Right renal cortex interstitium (tissue), 3 donors: Measurements from ENCODE around the gene MTOR. TPM values are rescaled to one million over a fixed set of nuclear protein-coding genes. Genes with fewer than 3 reads are reported as not detected.
"Not testable (repeated sequence)": the region's sequence is repeated elsewhere in the genome, so short reads cannot be mapped to it uniquely, and the experiment has no call there.

ENCODE experiments used
- DNase-seq, 3 donors: peaks; one replicate each; pipeline ENCODE4 v3.0.0-alpha.2; 2013; ENCODE audit warnings: low read depth in 3 of 3, low spot score in 2 of 3
- polyA plus RNA-seq, 3 donors: library from polyadenylated mRNA; unstranded; fragments of 120-200 nt; gene quantifications; one replicate each; pipeline ENCODE4 v1.2.1, GENCODE V29; 2013; ENCODE audit not compliant: insufficient read length in 3 of 3

Gene MTOR
- polyA plus RNA-seq, 3 donors = 39.8 to 41.6 (median 40.9) TPM

GRCh38 chr1:11187494-11187893 lies 74.9 kb downstream of the MTOR start:
- DNase-seq = no peak

- DNase-seq = no peak
Observed at GRCh38 chr1:11187000-11187399, 75.4 kb downstream of the MTOR start.

- no peak for DNase-seq
Observed at GRCh38 chr1:11184973-11185372, 77.4 kb downstream of the MTOR start.

- no peak for DNase-seq
Observed at GRCh38 chr1:11182884-11183283, 79.5 kb downstream of the MTOR start.

GRCh38 chr1:11180342-11180744 lies 82.0 kb downstream of the MTOR start:
- no peak for DNase-seq

GRCh38 chr1:11179749-11180148 lies 82.6 kb downstream of the MTOR start:
- DNase-seq = not testable (repeated sequence)

GRCh38 chr1:11179125-11179524 lies 83.2 kb downstream of the MTOR start:
- no peak for DNase-seq

- no peak for DNase-seq
Observed at GRCh38 chr1:11178021-11179015, 84.0 kb downstream of the MTOR start.

GRCh38 chr1:11176081-11176706 lies 86.2 kb downstream of the MTOR start:
- DNase-seq = no peak

- DNase-seq = no peak
Observed at GRCh38 chr1:11175461-11175860, 86.9 kb downstream of the MTOR start.

- no peak for DNase-seq
Observed at GRCh38 chr1:11174261-11174942, 87.9 kb downstream of the MTOR start.

GRCh38 chr1:11170102-11170501 lies 92.2 kb downstream of the MTOR start:
- DNase-seq = no peak

- no peak for DNase-seq
Observed at GRCh38 chr1:11169202-11169601, 93.1 kb downstream of the MTOR start.

GRCh38 chr1:11168731-11169130 lies 93.6 kb downstream of the MTOR start:
- no peak for DNase-seq

GRCh38 chr1:11166744-11167143 lies 95.6 kb downstream of the MTOR start:
- DNase-seq = not testable (repeated sequence)

GRCh38 chr1:11162752-11163151 lies 99.6 kb downstream of the MTOR start:
- DNase-seq = not testable (repeated sequence)

GRCh38 chr1:11158720-11159321 lies 103.5 kb downstream of the MTOR start:
- no peak for DNase-seq

- DNase-seq = no peak
Observed at GRCh38 chr1:11158291-11158690, 104.1 kb downstream of the MTOR start.

GRCh38 chr1:11157867-11158266 lies 104.5 kb downstream of the MTOR start:
- no peak for DNase-seq

- no peak for DNase-seq
Observed at GRCh38 chr1:11157394-11157793, 105.0 kb downstream of the MTOR start.

GRCh38 chr1:11156963-11157362 lies 105.4 kb downstream of the MTOR start:
- no peak for DNase-seq
